Kidney glomerular epithelial cell (primary cell): ENCODE results near the gene AMPD3.

Experiments used
- DNase-seq: peaks from one replicate; lab custom pipeline; 2025; lab: John Stamatoyannopoulos, UW

Gene AMPD3

GRCh38 chr11:10461276-10461790 is 6.3 kb downstream of the AMPD3 start:
- no peak for DNase-seq

GRCh38 chr11:10462746-10463300 is 7.8 kb downstream of the AMPD3 start:
- no peak for DNase-seq

- no peak for DNase-seq
These were observed 18.3 kb downstream of the AMPD3 start for GRCh38 chr11:10473371-10473770.

GRCh38 chr11:10474551-10474950 is 19.5 kb downstream of the AMPD3 start:
- DNase-seq, result no peak

GRCh38 chr11:10476342-10476741 is 21.3 kb downstream of the AMPD3 start:
- no peak for DNase-seq

DNA sequence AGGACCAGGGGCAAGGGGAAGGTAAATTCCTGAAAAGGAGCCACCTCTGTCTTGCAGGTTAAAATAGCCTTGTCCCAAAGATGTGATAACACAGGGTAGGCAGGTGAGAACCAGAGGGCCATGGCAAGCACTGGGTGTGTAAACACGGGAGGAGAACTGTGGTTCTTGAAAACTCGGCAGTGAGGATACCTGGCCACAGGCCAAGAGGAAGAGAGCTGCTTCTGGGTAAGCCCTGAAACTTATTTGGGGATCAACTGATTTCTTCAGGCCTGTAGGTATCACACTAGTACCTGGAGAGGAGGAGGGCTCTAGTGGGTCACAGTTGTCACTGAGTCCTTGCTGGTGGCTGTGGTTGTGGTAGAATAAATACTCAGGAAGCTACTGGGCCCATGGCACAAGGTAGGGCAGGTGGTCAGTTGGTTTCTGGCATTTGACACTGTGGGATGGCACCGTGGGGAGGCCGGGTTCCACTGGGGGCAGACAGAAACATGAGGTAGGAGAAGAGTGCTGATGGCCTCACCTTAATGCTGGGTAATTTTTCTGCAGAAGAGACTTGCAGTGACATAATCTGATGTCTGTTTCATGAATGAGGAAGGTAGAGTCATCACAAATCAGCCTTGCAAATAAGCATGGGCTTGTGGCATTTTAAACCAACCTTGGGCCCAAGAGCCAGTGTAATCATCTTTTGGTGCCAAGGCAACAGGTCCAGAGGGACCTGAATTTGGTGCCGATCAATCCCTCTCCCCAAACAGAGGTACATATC is 22.0 kb downstream of the AMPD3 start:
- no peak for DNase-seq

DNA sequence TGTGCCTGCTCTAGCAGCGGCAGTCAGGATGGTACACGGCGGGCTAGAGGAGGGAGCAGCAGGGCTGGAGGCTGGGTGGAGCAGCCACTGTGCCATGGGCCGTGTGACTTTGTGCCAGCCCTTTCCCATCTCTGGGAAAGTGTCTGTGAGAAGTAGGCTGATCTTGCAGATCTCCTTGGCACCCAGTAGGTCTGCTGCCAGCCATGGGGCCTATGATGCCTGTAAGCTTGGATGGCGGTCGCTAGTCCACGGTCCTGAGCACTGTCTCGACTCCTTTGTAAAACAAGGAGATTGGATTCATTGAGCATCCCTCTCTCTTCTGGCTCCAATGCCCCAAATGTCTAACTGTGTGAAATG is 22.6 kb downstream of the AMPD3 start:
- no peak for DNase-seq

GRCh38 chr11:10478066-10478465 is 23.0 kb downstream of the AMPD3 start:
- DNase-seq, result no peak

DNA sequence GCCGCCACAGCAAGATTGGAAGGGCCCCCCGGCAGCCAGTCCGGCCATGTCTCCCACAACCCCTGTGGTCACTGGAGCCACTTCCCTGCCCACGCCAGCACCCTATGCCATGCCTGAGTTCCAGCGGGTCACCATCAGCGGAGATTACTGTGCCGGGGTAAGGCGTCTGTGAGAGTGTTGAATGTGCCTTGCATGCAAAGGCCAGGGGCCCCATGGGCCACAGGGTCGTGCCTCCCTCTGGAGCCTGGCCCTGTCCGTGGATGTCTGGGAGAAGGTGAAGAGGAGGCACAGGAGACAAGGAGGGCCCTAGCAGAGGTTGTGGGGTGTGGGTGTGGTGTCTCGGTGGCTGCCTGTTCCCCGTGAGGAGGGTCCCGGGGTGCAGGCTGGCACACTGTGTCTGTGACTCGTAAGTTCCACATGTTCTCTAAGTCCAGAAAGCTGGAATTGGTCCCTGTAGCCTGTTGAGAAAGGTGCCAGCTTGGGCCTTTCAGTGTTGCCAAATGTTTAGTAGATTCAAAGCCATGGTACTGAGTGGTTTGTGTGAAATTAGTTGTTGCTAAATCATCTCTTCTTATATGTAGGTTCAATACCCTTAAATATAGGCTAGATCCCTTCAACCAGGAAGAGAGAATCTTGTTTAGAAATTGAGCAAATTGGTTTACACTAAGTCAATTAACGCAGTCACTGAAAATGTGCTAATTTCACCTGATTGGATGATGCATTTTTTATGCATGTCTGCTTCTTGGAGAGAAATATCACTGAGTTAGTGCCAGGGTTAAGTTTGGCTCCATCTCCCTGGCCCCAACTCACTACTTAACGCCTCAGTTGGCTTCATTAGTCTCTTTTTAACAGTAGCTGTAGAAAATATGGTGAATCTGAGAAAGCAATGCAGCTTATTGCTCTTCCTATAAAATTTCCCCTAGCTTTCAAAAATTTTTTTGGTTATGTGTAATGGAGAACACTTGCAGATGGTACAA is 23.8 kb downstream of the AMPD3 start:
- DNase-seq, result no peak

GRCh38 chr11:10480026-10480425 is 25.0 kb downstream of the AMPD3 start:
- no peak for DNase-seq

DNA sequence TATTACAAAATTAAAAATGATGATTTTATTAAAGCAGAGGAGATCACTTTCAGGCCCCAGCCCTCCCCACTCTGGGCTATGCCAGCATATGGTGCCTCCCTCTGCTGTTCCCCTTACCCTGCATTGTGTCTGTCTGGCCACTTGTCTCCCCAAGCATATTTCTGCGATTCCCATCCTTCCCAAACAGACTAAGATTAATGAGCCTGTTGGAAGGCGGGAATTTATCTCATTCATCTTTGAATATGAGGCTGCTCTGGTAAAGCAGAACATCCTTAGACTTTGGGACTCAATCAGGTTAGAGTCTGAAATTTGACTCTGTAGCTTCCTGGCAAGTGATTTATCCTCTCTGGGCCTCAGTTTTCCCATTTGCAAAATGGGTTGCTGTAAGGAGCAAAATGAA is 25.7 kb downstream of the AMPD3 start:
- DNase-seq, result no peak

- DNase-seq, result no peak
These were observed 26.7 kb downstream of the AMPD3 start for GRCh38 chr11:10481560-10482349.

DNA sequence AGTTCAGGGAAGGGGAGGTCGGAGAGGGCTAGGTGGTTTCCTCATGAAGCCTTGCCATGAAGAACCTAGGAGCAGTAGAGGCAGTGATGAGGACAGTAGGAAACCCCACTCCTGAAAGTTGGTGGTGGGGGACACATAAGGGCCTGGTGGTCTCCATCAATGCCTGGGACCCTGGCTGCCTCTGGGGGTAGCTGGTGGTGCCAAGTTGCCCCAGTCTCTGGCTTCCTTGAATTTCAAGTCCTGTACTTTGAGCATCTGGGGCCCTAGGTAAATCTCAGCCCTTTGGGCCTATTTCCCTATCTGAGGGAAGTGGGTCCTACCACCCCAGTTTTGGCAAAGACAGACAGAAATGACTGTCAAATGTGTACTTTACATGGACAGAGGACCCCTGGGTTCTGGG is 28.1 kb downstream of the AMPD3 start:
- no peak for DNase-seq

DNA sequence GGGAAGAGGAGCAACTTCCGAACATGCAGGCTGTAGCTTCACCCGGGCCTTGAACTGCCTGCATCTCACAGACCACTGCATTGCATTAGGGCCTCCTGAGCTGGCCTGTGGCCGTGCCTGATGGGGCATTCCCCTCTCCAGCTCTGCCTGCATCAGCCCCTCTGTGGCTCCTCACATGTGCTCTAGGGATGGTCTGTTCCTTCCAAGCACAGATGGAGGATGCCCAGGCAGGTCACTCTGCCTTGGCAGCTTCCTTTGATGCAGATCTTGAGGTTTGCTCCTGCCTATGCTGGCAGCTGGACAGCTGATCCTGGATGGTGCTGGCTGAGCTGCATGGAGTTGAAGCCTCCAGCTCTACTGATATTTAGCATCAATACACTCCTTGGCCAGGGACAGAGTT is 28.5 kb downstream of the AMPD3 start:
- DNase-seq, result no peak

DNA sequence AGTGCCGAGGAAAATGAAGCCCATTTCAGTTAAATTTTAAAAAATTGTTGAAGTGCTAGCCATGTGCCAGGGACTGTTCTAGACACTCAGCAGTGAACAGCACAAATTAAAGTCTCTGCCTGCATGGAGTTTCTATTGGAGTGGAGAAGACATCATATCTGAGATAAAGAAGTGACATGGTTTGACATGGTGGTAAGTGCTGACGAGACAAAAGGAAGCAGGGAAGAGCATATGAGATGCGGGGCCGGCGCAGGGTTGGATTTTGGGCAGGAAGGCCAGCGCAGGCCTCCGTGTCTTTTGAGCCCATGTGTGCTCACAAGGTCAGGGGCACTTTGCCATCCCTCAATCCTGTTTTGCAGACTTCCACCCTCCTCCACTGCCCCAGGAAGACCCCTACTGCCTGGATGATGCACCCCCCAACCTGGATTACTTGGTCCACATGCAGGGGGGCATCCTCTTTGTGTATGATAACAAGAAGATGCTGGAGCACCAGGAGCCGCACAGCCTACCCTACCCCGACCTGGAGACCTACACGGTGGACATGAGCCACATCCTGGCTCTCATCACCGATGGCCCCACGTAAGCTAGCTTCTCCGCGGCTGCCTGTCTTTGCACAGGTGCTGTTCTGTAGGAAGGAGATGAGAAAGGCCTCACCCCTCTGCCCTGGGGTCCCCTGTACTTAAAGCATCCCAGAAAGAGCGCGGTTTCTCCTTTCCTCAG is 29.6 kb downstream of the AMPD3 start:
- DNase-seq, result no peak

- no peak for DNase-seq
These were observed 30.6 kb downstream of the AMPD3 start for GRCh38 chr11:10485646-10486045.

DNA sequence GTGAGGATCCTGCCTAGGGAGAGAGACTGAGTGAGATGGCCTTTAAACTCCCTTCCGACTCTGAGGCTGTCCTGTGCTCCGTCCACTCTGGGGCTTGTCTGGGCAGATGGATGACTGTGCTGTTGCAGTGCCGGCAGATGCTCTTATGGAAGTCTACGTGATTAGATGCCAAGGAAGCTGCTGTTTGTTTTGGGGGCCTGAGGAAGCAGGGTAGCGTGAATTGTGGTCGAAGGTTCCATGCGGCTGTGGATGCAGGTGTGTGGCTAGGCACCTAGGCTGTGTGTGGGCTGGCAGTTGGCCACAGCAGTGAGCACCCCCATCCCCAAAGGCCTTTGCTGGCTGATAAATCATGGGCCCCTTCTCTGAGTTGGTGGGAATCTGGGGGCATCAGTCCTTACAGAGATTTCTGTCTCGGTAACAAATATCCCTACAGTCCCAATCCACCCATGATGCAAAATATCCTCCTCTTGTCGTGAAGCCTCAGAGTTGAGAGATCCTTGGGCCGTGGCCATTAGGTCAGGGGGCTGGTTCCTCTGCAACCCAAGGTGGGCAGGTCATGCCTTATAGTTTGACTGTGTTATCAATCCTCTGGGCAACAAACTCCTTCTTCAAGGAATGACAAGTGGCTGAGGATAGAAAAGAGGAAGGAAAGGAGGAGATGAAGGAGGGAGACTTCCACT is 31.2 kb downstream of the AMPD3 start:
- no peak for DNase-seq

- no peak for DNase-seq
These were observed 32.1 kb downstream of the AMPD3 start for GRCh38 chr11:10487002-10487647.

GRCh38 chr11:10488121-10488933 is 33.3 kb downstream of the AMPD3 start:
- no peak for DNase-seq
